LNCaP clone FGC (cell line): ENCODE results near the gene SNX17.
"Not testable (repeated sequence)": the region's sequence is repeated elsewhere in the genome, so short reads cannot be mapped to it uniquely, and the experiment has no call there.

ENCODE experiments used
- DNase-seq: peaks from one replicate; pipeline ENCODE4 v3.0.0-alpha.2; 2011; ENCODE audit warnings: low read depth
- H3K4me3 ChIP-seq: 2 replicates; pipeline ENCODE4 v1.5.1; 2011; ENCODE audit warnings: mild to moderate bottlenecking, low read depth, low read length, control low read depth
- CTCF ChIP-seq: IDR thresholded peaks from 2 replicates; pipeline ENCODE4 v1.5.1; 2012; ENCODE audit warnings: mild to moderate bottlenecking; ENCODE audit not compliant: control insufficient read depth, insufficient read depth; ENCODE audit errors: extremely low read depth

The SNX17 gene

DNA sequence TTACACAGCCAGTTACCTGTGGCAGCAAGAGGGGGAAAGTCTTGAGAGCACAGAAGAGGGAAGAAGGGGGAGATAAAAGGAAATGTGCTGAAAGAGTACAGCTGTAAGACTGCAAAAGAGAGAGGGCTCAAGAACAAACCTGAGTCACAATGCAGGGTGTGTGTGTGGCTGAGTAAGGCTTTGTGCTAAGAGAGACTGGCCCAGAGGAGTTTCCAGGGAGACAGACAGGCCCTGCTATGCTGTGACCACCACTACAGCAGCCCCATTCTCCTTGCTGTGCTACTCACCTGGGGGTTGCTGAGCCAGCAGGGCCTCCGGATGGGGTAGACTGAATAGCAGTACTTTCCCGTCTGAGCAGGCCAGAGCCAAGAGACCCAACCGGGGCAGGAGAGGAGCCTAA is 35.1 kb upstream of the SNX17 start:
- DNase-seq = no peak
- no peak overlapping the region for H3K4me3 ChIP-seq
- no peak for TF ChIP-seq CTCF

- TF ChIP-seq CTCF = no peak
- DNase-seq = no peak
- H3K4me3 ChIP-seq = no peak overlapping the region
These were observed 34.2 kb upstream of the SNX17 start for GRCh38 chr2:27336173-27336572.

- TF ChIP-seq CTCF = no peak
- DNase-seq = no peak
- H3K4me3 ChIP-seq = no peak overlapping the region
These were observed 22.8 kb upstream of the SNX17 start for GRCh38 chr2:27347641-27348040.

GRCh38 chr2:27350106-27350693 is 20.2 kb upstream of the SNX17 start:
- DNase-seq = no peak
- no peak overlapping the region for H3K4me3 ChIP-seq
- TF ChIP-seq CTCF = no peak

DNA sequence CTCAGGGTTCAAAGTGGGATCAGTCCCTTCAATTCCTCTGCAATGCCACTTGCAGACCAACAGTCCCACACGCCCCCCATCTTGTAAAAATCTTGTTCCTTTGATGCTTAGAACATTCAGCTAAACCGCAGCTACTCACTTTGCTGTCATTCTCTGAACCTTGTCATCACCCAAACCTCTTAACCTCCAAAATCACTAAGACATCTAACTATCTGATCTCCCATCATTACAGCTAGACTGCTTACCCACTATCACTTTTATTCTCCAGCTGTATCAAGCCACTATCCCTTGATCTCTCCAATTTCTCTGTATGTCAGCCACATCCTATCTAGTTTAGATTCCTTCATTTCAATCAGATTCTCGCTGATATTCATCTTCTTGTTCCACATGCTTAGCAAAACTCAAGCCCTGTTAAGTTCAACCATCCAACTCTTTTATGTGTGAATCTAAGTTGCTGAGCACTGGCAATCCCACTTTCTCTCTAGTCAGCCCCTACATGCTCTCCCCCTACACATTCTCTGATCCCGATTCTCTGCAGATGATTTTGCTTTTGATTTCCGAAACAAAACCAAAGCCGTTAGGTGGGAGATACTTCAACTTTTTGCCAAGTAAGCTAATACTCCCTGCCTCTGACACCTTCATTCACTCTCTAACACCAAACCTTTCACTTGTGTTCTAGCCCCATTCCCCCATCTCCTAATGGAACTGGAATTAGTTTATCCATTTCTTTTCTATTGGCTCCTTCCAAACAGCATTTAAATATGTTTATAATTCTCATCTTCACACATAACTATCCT is 18.4 kb upstream of the SNX17 start:
- TF ChIP-seq CTCF = no peak
- no peak for DNase-seq
- H3K4me3 ChIP-seq = no peak overlapping the region

- H3K4me3 ChIP-seq, DNase-seq: not testable (repeated sequence)
These were observed 17.0 kb upstream of the SNX17 start for GRCh38 chr2:27353386-27353761.

DNA sequence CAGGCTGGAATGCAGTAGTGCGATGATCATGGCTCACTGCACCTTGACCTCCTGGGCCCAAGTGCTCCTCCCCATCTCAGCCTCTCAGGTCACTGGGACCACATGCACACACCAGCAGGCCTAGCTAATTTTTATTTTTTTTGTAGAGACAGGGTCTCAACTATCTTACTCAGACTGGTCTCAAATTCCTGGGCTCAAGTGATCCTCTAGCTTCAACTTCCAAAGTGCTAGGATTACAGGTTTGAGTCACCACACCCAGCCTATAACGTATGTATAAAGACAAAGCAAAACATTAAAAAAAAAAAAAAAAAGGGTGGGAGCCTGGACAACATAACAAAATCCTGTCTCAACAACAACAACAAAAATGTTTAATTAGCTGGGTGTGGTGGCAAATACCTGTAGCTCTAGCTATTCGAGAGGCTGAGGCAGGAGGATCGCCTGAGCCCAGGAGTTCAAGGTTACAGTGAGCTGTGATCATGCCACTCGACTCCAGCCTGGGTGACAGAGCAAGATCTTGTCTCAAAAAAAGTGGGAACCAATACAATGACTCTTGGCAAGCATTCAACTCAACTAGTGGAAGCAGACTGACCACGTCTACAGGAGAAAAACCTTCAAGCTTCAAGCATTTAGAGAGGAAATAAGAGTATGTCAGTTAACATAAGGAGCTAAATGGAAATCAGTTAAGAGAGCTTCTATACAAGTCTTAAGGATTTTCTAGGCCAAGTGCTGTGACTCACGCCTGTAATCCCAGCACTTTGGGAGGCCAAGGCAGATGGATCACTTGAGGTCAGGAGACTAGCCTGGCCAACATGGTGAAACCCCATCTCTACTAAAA is 16.4 kb upstream of the SNX17 start:
- no peak for DNase-seq
- no peak overlapping the region for H3K4me3 ChIP-seq
- TF ChIP-seq CTCF = no peak
